Hematopoietic multipotent progenitor cell treated with erythropoietin and hydrocortisone succinate and interleukin-3 and kit ligand, for 15 days (in vitro differentiated cells): Measurements from ENCODE around the gene TMEM120B.

ENCODE experiments used
- DNase-seq: peaks from one replicate; pipeline ENCODE4 v3.0.0-alpha.2; 2015; ENCODE audit warnings: low spot score

The TMEM120B gene

DNA sequence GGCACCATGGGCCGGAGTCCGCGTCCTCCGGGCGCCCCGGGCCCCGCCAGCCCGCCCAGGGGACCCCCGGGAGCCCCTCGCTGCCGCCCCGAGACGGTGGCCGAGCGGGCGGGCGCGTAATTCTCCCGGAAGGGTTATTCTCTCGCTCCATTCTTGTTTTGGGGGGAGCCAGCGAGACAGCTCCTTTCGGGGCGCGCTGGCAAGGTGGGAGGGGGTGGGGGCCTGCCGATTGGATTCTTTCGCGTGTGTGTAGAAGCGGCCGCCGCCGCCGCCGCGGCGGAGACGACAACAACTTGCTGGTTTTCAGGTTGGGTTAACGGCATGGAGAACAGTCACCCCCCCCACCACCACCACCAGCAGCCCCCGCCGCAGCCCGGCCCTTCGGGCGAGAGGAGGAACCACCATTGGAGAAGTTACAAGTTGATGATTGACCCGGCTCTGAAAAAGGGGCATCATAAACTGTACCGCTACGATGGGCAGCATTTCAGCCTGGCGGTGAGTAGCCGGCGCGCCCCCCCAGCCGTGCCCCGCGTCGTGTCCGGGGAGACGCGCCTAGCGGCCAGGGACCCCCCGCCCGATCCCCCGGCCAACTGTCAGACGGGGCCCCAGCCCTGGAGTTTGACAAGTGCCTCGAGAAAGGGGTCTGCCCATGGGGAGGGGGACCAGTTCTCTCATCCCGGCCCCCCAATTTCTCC lies 92.0 kb downstream of the TMEM120B start:
- DNase-seq = no peak

DNA sequence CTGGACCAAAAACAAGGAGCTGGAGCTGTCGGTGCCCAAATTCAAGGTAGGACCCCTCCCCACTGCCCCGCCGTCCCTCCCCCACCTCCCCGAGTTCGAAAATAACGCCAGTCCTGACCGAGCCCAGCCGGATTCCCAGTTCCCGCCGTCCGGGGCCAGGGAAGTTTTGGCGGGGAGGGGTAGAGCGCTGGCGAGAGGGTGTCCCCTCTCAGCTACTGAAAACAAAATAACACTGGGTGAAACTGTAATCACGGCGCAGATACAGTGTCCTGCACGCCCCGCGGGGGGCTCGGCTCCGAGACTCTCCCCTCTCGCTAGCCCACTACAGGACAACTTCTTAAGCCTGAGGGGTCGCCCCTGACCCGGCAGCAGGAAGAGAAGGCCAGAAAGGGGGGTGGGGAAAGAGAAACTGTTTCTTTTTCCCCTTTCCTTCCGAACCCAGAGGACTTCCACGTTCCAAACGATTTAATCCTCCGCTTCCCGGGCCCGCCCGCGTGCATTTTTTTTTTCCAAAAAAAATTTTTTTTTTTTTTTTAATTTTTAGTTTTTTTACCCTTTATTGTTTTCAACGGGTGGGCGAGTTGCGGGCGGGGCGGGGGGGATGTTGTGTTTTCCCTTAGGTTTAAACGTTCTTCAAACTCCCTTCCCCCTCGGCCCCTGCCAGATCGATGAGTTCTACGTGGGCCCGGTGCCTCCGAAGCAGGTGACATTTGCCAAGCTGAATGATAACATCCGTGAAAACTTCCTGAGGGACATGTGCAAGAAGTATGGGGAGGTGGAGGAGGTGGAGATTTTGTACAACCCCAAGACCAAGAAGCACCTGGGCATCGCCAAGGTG lies 92.8 kb downstream of the TMEM120B start:
- DNase-seq = no peak

DNA sequence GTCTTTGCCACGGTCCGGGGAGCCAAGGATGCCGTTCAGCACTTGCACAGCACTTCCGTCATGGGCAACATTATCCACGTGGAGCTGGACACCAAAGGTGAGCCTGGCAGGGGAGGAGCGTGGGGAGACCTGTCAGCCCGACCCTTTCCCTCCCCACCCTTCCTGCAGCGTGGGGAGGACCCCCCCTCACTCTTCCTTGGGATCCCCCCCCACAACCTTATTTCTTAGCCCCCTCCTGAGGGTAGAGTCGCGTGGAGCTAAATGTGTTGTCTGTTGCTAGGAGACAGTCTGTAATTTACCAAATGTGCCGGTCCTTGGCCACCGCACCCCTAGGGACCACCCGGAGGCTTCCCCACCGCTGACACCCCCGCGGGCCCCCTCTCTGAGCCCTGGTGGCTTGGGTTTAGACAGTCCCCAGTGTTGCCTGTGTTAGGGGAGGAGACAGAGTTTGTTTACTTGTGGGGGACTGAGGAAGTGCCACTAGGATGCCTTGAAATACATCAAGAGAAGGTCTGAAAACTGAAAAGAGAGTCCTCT lies 93.5 kb downstream of the TMEM120B start:
- DNase-seq = no peak

DNA sequence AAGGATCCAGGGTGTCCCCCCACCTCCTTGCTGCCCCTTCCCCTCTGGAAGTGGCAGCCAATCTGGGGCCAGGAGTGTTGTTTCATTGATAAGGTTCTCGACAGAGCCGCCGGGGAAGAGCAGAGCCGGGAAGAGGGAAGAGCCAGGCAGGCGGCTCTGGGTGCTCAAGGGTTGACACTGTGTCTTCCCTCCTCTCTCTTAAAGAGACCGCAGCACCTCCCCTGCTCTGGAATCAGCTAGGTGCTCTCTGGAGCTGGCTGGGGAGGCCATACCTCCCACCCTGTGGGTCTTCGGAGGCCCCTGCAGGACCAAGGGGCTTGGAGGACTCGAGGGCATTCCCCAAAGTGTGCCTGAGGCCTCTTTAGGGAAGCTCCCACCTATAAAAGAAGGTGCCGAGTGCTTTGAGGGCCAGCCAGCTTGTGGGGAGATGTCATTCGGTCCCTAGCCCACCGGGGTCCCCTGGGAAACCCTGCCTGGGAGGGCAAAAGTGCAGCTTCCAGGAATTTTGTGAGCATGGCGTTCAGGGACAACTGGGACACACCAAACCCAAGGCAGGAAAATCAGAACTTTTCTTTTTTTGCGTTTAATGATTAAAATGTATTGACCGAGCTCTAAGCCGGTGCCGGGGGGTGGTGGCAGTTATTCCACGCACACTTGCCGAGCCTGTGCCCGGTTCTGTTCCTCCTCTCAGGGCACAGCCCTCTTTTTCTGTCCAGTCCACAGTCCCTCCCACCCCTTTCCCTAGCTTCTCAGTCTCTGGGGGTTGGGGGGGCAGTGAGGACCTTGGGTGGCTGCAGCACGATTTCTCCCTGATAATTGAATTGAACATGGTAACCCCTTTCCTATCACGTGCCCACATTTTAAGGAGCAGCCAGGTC lies 94.2 kb downstream of the TMEM120B start:
- DNase-seq = no peak

DNA sequence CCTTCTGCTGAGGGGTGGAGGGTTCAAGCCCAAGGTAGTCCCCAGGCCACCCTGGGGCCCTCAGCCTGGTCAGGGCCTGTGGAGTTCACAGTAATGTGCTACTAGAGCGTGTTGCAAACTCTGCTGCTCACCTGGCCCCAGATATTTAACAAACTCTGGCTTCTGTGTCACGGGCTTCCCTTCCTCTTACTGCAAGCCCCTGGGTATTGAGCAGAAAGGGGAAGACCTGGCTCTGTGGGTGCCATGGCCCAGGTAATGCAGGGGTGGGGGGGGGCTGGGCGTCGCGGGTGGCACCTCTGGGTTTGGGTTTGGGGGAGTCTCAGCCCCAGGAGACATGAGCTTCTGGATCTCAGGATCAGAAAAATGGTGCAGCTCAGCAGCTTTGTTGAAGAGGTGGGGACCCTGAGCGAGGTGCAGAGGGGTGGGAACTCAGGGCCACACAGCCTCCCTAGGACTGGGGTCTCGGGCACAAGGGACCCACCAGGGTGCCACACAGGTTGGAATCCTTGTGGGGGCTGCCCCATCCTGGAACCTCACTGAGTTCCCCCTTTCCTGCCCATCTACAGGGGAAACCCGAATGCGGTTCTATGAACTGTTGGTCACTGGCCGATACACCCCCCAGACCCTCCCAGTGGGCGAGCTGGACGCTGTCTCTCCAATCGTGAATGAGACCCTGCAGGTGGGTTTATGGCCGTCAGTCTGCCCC lies 95.2 kb downstream of the TMEM120B start:
- DNase-seq = no peak

DNA sequence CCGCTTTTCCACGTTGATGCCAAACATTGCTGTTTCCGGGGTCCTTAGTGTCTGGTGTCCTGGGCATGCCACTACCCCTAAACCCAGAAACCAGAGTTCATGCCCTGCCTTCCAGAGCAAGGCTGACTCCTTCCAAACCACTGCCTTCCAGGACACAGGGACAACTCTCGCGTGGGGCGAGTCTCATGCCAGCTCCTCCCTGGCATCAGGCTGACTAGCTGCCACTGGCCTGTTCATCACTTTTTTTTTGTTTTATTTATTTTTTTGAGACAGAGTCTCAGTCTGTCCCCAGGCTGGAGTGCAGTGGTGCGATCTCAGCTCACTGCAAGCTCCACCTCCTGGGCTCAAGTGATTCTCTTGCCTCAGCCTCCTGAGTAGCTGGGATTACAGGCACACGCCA lies 96.1 kb downstream of the TMEM120B start:
- no peak for DNase-seq

DNA sequence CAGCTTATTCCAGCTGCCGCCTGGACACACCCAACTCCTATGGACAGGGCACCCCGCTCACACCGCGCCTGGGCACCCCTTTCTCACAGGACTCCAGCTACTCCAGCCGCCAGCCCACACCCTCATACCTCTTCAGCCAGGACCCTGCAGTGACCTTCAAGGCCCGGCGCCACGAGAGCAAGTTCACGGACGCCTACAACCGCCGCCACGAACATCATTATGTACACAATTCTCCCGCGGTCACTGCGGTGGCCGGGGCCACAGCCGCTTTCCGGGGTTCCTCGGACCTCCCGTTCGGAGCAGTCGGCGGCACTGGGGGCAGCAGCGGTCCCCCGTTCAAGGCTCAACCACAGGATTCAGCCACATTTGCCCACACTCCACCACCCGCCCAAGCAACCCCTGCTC lies 97.2 kb downstream of the TMEM120B start:
- no peak for DNase-seq

DNA sequence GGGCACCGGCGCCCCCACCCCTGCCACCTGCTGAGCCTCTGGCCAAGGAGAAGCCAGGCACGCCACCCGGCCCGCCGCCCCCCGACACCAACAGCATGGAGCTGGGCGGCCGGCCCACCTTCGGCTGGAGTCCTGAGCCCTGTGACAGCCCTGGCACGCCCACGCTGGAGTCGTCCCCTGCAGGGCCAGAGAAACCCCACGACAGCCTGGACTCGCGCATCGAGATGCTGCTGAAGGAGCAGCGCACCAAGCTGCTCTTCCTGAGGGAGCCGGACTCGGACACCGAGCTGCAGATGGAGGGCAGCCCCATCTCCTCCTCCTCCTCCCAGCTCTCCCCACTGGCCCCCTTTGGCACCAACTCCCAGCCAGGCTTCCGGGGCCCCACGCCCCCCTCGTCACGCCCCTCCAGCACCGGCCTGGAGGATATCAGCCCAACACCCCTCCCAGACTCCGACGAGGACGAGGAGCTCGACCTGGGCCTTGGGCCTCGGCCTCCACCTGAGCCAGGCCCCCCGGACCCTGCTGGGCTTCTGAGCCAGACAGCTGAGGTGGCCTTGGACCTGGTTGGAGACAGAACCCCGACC lies 97.8 kb downstream of the TMEM120B start:
- DNase-seq = no peak

DNA sequence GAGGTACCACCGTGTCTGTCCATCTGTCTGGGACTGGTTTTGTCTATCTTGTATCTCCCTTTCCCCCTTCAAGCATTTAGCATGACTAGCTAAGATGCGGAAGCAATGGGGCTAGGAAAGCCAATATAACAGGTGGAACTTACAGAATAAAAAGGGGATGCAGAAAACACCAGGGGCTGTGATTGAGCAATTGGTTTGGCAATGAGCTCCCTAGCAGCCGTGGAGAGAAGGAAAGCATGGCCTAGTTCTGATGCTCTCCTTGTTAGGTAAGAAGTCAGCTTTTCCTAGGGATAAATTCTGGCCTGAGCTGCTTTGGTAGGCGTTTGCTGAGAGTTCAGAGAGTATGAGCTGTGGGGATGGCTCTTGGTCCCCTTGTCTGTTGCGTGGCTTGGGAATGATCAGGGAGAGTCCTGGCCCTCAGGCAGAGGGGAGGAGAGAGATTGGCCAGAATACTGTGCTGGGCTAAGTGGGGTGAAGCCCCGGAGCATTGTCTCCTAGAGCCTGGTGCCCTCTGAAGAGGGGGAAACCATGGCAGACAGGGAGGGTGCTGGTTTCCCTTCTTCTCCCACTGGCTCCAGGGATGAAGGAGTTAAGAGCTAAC lies 98.4 kb downstream of the TMEM120B start:
- DNase-seq = no peak

DNA sequence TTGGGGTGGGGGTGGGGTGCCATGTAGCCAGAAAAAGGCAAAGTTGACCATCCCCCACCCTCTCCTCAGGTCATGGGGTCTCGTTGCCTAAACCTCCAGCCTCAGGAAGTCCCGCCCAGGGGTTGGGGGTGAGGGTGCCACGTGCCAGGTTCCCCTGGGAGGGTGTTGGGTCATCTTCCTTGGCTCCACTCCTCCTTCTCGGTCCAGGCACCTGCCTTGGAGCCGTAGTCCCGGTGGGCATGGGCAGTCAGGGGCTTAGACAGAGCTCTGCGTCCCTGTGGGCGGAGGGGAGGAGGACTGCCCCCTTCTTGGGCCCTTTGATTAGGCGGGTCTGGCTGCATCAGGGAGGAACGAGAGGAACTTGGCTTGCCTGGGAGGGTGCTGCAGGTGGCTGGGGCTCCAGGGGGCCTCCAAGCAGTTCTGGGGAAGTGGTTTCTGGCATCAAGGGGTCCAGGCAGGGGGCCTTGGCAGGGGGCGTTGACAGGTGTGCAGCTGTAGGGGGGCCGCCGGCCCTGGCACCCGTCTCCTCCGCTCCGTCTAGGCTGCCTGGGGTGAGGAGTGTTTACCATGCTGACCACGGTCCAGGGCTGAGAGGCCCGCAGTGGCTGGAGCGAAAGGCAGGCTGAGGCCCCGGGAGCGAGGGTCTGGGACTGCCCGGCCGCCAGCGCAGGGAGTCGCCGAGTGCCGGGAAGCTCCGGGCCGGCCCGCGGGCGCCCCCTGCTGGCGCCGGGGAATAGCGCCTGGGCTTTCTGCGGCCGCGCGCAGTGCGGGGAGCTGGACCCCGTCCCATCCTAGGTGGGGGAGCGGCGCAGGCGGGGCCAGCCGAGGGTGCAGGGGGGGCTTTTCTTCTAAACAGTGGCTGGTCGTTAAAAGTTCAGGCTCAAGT lies 99.1 kb downstream of the TMEM120B start:
- DNase-seq = peak; percentile 78

DNA sequence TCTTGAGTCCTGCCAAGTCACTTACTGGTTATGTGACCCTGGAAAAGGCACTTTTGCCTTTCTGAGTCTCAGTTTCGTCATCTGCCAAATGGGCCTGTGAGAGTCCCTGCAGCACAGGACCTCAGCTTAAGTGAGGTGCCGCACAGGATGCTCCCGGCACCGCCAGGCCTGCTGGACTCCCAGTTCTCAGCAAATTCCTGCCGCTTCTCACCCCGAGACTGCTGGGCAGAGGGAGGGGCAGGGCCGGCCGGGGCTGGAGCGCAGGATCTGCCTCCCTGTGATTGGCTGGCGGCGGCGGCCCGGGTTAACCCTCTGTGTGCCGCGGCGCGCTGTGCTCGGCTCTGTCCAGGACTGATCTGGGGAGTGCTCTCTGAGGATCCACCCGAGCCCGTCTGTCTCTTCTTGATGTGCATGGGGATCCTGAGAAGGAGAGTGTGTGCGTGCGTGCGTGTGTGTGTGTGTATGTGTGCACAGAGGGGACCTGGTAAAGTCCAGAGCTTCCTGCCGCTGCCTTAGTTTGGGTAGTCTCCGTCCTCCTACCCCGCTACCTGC lies 99.8 kb downstream of the TMEM120B start:
- DNase-seq = peak; percentile 77

DNA sequence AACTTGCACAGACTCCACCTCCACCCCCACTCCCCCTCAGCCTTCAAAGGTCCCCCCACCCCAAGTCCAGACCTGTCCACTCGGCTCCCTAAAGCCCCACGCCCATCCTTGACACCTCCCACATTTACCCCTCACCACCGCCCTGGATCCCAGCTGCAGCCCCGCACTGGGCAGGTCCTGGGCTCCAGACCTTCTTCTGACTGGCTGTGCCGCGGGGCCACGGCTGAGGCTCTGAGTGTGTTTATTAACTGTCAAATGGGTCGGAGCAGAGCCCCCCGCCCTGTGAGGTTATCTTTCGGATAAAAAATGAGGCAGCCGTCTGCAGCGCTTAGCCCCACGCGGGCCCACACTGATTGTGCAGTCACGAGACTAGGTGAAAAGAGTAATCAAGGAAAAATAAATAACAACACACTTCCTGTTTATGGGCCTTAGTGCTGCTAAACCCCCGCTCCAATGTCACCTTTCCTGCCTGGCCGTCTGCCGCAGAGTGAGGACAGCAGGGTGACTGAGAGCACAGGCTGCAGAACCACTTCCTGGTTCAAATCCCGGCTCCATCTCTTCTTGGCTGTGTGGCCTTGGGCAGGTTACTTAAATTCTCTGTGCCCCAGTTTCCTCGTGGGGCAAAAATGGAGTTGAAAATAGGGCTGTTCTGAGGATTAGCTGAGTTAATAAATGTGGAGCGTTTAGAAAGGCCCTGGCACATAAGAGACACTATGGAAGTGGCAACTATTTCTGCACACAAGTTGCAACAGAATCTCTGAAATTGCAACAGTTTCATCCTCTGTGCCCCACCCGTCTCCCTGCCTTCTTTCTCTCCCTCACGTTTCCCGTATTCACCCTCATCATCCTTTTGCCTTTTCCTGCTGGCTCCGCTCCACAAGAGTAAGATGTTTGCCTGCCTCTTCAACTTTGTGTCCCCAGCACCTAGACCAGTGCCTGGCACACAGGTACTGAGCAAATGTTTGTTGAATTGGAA lies 100.7 kb downstream of the TMEM120B start:
- DNase-seq = no peak

DNA sequence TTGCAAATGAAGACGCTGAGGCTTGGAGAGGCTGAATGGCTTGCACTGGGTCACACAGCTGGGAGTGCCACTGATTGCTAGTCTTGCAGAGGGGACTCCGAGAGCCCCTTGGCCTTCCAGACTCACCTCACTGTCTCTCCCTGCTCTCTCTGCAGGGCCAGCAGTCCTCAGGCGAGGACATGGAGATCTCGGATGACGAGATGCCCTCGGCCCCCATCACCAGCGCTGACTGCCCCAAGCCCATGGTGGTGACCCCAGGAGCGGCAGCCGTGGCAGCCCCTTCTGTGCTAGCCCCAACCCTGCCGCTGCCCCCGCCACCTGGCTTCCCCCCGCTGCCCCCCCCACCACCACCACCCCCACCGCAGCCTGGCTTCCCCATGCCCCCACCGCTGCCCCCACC lies 101.4 kb downstream of the TMEM120B start:
- no peak for DNase-seq

DNA sequence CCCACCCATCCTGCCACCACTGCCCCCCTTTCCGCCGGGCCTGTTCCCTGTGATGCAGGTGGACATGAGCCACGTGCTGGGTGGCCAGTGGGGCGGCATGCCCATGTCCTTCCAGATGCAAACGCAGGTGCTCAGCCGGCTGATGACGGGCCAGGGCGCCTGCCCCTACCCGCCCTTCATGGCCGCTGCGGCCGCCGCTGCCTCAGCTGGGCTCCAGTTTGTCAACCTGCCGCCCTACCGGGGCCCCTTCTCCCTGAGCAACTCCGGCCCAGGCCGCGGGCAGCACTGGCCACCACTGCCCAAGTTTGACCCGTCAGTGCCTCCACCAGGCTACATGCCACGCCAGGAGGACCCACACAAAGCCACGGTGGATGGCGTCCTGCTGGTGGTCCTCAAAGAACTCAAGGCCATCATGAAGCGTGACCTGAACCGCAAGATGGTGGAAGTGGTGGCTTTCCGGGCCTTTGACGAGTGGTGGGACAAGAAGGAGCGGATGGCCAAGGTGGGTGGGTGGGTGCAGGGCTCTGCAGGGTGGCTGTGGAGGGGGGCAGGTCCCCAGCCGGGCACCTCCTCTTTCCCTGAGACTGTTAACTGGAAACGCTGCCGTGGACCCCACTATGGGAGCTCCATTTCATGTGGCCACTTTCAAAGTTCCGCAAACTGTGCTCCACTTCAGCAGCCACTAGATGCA lies 102.0 kb downstream of the TMEM120B start:
- no peak for DNase-seq

DNA sequence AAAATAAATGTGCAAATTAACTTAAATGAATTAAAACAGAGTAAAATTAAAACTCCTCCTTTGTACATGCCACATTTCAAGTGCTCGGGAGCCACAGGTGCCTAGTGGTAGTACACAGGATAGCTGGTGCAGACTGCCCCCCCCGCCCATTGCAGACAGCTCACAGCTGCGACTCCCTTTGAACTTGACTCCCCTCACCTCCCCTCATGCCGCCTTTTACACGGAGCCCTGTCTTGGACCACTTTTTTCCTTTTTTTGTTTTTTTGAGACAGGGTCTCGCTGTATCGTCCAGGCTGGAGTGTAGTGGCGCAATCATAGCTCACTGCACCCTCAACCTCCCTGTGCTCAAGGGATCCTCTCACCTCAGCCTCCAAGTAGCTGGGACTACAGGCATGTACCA lies 102.7 kb downstream of the TMEM120B start:
- DNase-seq = no peak

DNA sequence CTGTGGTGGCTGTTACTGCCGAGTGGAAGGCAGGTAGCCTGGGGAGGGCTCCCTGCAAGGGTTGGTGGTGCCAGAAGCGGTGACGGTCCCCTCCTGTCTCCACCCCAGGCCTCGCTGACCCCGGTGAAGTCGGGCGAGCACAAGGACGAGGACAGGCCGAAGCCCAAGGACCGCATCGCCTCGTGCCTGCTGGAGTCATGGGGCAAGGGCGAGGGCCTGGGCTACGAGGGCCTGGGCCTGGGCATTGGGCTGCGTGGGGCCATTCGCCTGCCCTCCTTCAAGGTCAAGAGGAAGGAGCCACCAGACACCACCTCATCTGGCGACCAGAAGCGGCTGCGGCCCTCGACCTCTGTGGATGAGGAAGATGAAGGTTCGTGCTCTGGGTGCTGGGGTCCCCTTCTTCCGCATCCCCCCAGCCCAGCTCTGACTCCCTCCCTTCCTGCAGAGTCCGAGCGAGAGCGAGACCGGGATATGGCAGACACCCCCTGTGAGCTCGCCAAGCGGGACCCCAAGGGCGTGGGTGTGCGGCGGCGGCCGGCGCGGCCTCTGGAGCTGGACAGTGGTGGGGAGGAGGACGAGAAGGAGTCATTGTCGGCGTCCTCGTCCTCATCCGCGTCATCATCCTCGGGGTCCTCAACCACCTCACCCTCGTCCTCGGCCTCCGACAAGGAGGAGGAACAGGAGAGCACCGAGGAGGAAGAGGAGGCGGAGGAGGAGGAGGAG lies 104.5 kb downstream of the TMEM120B start:
- DNase-seq = no peak

DNA sequence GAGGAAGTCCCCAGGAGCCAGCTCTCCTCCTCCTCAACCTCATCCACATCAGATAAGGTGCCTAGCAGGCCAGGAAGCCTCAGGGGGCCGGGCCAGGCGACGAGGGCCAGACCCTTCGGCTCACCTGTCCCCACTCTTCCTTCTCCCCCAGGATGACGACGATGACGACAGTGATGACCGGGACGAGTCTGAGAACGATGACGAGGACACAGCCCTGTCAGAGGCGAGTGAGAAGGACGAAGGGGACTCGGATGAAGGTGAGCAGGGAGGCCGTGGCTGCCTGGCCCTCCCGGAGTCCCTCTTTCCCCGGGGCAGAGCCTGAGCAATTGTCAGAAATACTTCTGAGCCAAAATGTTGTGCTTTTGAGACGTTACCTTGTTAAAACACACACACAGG lies 105.1 kb downstream of the TMEM120B start:
- DNase-seq = no peak
